Panc1 (cell line): Measurements from ENCODE around the gene RRP8. TPM values are rescaled to one million over a fixed set of nuclear protein-coding genes. Genes with fewer than 3 reads are reported as not detected.

Experiments used
- ATAC-seq: fragments of 200-7000 bp; cut with Tn5 transposase; 2 replicates; pipeline ENCODE4 v1.9.1; 2020; ENCODE audit warnings: mild to moderate bottlenecking, moderate library complexity
- BruUV-seq: library from RNA; stranded (reverse); fragments of 400-500 nt; replicated peaks from 2 replicates; lab custom pipeline; 2021; lab: Mats Ljungman, UMichigan
- CTCF ChIA-PET: fragments of 300-600 bp; sonication (Branson Sonifier 250); formaldehyde crosslinking; loops from one replicate; lab custom pipeline; 2022; ENCODE audit warnings: antibody characterized with exemption; lab: Charles Lee
- POLR2A ChIA-PET: fragments of 300-600 bp; sonication (Branson Sonifier 250); formaldehyde crosslinking; loops from one replicate; lab custom pipeline; 2022; ENCODE audit warnings: antibody characterized with exemption; lab: Charles Lee
- DNase-seq: peaks from one replicate; pipeline ENCODE4 v3.0.0-alpha.2; 2010; ENCODE audit warnings: low read depth, low spot score
- H3K27ac ChIP-seq: 2 replicates; pipeline ENCODE4 v1.5.1; 2011; ENCODE audit warnings: mild to moderate bottlenecking, low read length, inconsistent platforms
- H3K27me3 ChIP-seq: fragments of 200-500 bp; sonication (Bioruptor generic); 2 replicates; pipeline ENCODE4 v1.6.0; 2014; ENCODE audit warnings: low read length, inconsistent platforms; ENCODE audit not compliant: control insufficient read depth, insufficient read depth
- H3K36me3 ChIP-seq: fragments of 200-500 bp; sonication (Bioruptor generic); 2 replicates; pipeline ENCODE4 v1.5.1; 2014; ENCODE audit warnings: inconsistent platforms, mild to moderate bottlenecking, low read length, moderate library complexity; ENCODE audit not compliant: control insufficient read depth, insufficient read depth
- H3K4me1 ChIP-seq: 2 replicates; pipeline ENCODE4 v1.5.1; 2011; ENCODE audit warnings: inconsistent platforms, mild to moderate bottlenecking, low read length, moderate library complexity; ENCODE audit not compliant: control insufficient read depth, insufficient read depth
- H3K4me3 ChIP-seq, 2 experiments: 2 replicates each; pipeline ENCODE4 v1.5.1; 2011 to 2012; ENCODE audit warnings: low read depth in 2 of 2, low read length in 2 of 2, mild to moderate bottlenecking in 2 of 2, inconsistent platforms in 1 of 2, moderate library complexity in 1 of 2
- H3K9me3 ChIP-seq: fragments of 200-500 bp; sonication (Bioruptor generic); 2 replicates; pipeline ENCODE4 v1.5.1; 2014; ENCODE audit warnings: low read depth, mild to moderate bottlenecking, inconsistent platforms, low read length, moderate library complexity; ENCODE audit not compliant: control insufficient read depth, insufficient read depth
- CTCF ChIP-seq: fragments of 450-650 bp; IDR thresholded peaks from 2 replicates; pipeline ENCODE4 v1.5.1; 2017; ENCODE audit warnings: mild to moderate bottlenecking
- POLR2AphosphoS5 ChIP-seq: IDR thresholded peaks from 2 replicates; pipeline ENCODE4 v1.6.1; 2012; ENCODE audit warnings: mild to moderate bottlenecking, low read depth, low read length, moderate library complexity
- REST ChIP-seq, 2 experiments: IDR thresholded peaks; 2 replicates each; pipeline ENCODE4 v1.6.1; 2011 to 2012; ENCODE audit warnings: low read depth in 2 of 2, control low read depth in 1 of 2, low read length in 1 of 2, mild to moderate bottlenecking in 1 of 2, moderate library complexity in 1 of 2; ENCODE audit not compliant: insufficient read depth in 1 of 2
- SIN3A ChIP-seq: IDR thresholded peaks from 2 replicates; pipeline ENCODE4 v1.6.1; 2012; ENCODE audit warnings: low read depth, mild to moderate bottlenecking, low read length, moderate library complexity, borderline replicate concordance; ENCODE audit not compliant: insufficient read depth
- TCF7L2 ChIP-seq: IDR thresholded peaks from 2 replicates; pipeline ENCODE4 v1.6.1; 2011; ENCODE audit warnings: mild to moderate bottlenecking, low read depth, low read length, inconsistent platforms
- in situ Hi-C: cut with HindIII; loops from 2 replicates; pipeline ENCODE4 v1.10.0; 2016; ENCODE audit warnings: low sequenced_read_pairs, low pct_unique_long_range_greater_than_20kb
- intact Hi-C: fragments of 100-400 bp; cut with micrococcal nuclease; formaldehyde crosslinking; loops from one replicate; pipeline ENCODE4 v1.10.0; 2022; ENCODE audit not compliant: unreplicated experiment
- total RNA-seq: library from RNA; stranded (reverse); gene quantifications from one replicate; pipeline ENCODE4 v1.2.1, GENCODE V29; 2021; ENCODE audit not compliant: unreplicated experiment

Gene RRP8
- total RNA-seq, 1 experiment from 2014 or later = 23.1 TPM

GRCh38 chr11:6599449-6599848, 4.0 kb downstream of the RRP8 start:
- in situ Hi-C loops = no loop called here
- CTCF ChIA-PET = no interaction called here
- H3K4me3 ChIP-seq = no peak overlapping the region
- no peak overlapping the region for H3K27ac ChIP-seq
- peaks cover 12% of the 10 kb centered on the region for H3K36me3 ChIP-seq
- intact Hi-C loops = loop anchor here (5.0 kb wide), 1 partner anchor 67 kb away; no protein-coding TSS in a partner anchor
- no peak for TF ChIP-seq TCF7L2
- no peak for TF ChIP-seq REST (IDR thresholded peaks at IDR 0.05; ENCODE audit: insufficient read depth in 1 of 2, low read depth in 2 of 2, low read length in 1 of 2)
- no peak for TF ChIP-seq CTCF
- no peak for TF ChIP-seq SIN3A
- no peak for TF ChIP-seq POLR2AphosphoS5
- ATAC-seq = no peak
- POLR2A ChIA-PET = interaction anchor here (0.6 kb wide), 1 partner anchor 103 kb away, joined by 8 read pairs; the partner anchor contains the start of gene DNHD1
- no peaks in the 10 kb centered on the region for H3K27me3 ChIP-seq
- no peaks in the 10 kb centered on the region for H3K9me3 ChIP-seq
- H3K4me1 ChIP-seq = peaks cover 8% of the 10 kb centered on the region
- DNase-seq = no peak
- BruUV-seq = no TSS peak

GRCh38 chr11:6598555-6598954, 4.9 kb downstream of the RRP8 start:
- ATAC-seq (no peak), DNase-seq (no peak)
- Histone ChIP-seq H3K36me3 (peaks cover 17% of the 10 kb centered on the region), H3K27ac (no peak overlapping the region), H3K4me3 (no peak overlapping the region), H3K9me3 (no peaks in the 10 kb centered on the region), H3K27me3 (no peaks in the 10 kb centered on the region), H3K4me1 (peaks cover 8% of the 10 kb centered on the region)
- TF ChIP-seq SIN3A (no peak), POLR2AphosphoS5 (no peak), CTCF (no peak), REST (IDR thresholded peaks at IDR 0.05; ENCODE audit: insufficient read depth in 1 of 2, low read depth in 2 of 2, low read length in 1 of 2) (no peak), TCF7L2 (no peak)
- intact Hi-C loops (loop anchor here (5.0 kb wide), 1 partner anchor 66 kb away; no protein-coding TSS in a partner anchor), in situ Hi-C loops (no loop called here)
- ChIA-PET POLR2A (no interaction called here), CTCF (no interaction called here)
- no TSS peak for BruUV-seq
